HG02885 (cell line): ENCODE measurements around the gene SERINC3.
A peak's percentile ranks its signal among the peaks of the same experiment; 100 is the strongest.
"Not testable (repeated sequence)": the region's sequence is repeated elsewhere in the genome, so short reads cannot be mapped to it uniquely, and the experiment has no call there.

Source experiments
- ATAC-seq: cut with Tn5 transposase; IDR thresholded peaks from one replicate; pipeline ENCODE4 v1.9.1; 2021; ENCODE audit warnings: mild to moderate bottlenecking; ENCODE audit not compliant: unreplicated experiment, poor library complexity

Gene SERINC3

GRCh38 chr20:44521484-44522481 lies at the start of gene SERINC3:
Gene SERINC3, minus strand, starts transcription at chr20:44522070. Its CDS starts 119 bp downstream, at chr20:44521951.
- ATAC-seq, result peak; percentile 98

- no peak for ATAC-seq
Observed at GRCh38 chr20:44571362-44571988, 49.6 kb upstream of the SERINC3 start.

GRCh38 chr20:44570367-44570766 lies 48.5 kb upstream of the SERINC3 start:
- ATAC-seq, result no peak

GRCh38 chr20:44566811-44567210 lies 44.9 kb upstream of the SERINC3 start:
- no peak for ATAC-seq

- ATAC-seq, result no peak
Observed at GRCh38 chr20:44566018-44566417, 44.1 kb upstream of the SERINC3 start.

GRCh38 chr20:44561876-44562275 lies 40.0 kb upstream of the SERINC3 start:
- no peak for ATAC-seq

- not testable (repeated sequence) for ATAC-seq
Observed at GRCh38 chr20:44560818-44561217, 38.9 kb upstream of the SERINC3 start.

- ATAC-seq, result no peak
Observed at GRCh38 chr20:44560229-44560628, 38.4 kb upstream of the SERINC3 start.

- no peak for ATAC-seq
Observed at GRCh38 chr20:44559302-44559701, 37.4 kb upstream of the SERINC3 start.

- no peak for ATAC-seq
Observed at GRCh38 chr20:44552950-44553908, 31.4 kb upstream of the SERINC3 start.

GRCh38 chr20:44552568-44552949 lies 30.7 kb upstream of the SERINC3 start:
- ATAC-seq, result no peak

- ATAC-seq, result no peak
Observed at GRCh38 chr20:44552050-44552449, 30.2 kb upstream of the SERINC3 start.

GRCh38 chr20:44549123-44549522 lies 27.3 kb upstream of the SERINC3 start:
- ATAC-seq, result no peak

- ATAC-seq, result no peak
Observed at GRCh38 chr20:44547419-44547818, 25.5 kb upstream of the SERINC3 start.

- no peak for ATAC-seq
Observed at GRCh38 chr20:44544263-44544662, 22.4 kb upstream of the SERINC3 start.

- ATAC-seq, result no peak
Observed at GRCh38 chr20:44543358-44543757, 21.5 kb upstream of the SERINC3 start.

GRCh38 chr20:44542890-44543289 lies 21.0 kb upstream of the SERINC3 start:
- no peak for ATAC-seq

GRCh38 chr20:44541992-44542391 lies 20.1 kb upstream of the SERINC3 start:
- ATAC-seq, result no peak

- ATAC-seq, result no peak
Observed at GRCh38 chr20:44540834-44541233, 19.0 kb upstream of the SERINC3 start.

- ATAC-seq, result no peak
Observed at GRCh38 chr20:44537993-44538392, 16.1 kb upstream of the SERINC3 start.
